ENCODE measurements around the gene NTM.

DNA sequence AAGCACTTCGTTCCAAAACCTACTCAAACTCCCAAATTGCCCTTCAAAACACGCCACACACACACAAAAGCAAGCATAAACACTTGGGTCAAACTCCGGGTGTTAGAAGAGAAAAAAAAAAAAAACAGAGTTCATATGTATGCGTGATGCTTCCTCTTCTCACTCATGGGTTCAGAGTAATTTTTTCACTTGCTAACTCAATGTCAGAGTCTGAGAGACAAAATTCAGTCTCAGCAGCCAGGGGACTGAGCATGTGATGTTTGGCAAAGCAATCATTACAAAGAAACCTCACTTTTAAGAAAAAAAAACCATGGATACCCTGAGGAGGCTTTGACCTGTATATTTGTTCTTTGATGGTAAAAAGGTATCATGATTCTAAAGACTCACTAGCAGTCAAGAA, 461.7 kb downstream of the NTM start:
- TF ChIP-seq, protein P1, sequence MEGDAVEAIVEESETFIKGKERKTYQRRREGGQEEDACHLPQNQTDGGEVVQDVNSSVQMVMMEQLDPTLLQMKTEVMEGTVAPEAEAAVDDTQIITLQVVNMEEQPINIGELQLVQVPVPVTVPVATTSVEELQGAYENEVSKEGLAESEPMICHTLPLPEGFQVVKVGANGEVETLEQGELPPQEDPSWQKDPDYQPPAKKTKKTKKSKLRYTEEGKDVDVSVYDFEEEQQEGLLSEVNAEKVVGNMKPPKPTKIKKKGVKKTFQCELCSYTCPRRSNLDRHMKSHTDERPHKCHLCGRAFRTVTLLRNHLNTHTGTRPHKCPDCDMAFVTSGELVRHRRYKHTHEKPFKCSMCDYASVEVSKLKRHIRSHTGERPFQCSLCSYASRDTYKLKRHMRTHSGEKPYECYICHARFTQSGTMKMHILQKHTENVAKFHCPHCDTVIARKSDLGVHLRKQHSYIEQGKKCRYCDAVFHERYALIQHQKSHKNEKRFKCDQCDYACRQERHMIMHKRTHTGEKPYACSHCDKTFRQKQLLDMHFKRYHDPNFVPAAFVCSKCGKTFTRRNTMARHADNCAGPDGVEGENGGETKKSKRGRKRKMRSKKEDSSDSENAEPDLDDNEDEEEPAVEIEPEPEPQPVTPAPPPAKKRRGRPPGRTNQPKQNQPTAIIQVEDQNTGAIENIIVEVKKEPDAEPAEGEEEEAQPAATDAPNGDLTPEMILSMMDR (IDR thresholded peaks at IDR 0.05) = no peak
- TF ChIP-seq ZFX (IDR thresholded peaks at IDR 0.05; ENCODE audit: borderline replicate concordance) = no peak
